Neural progenitor cell (in vitro differentiated cells): ENCODE measurements around the gene PIK3R6.

Experiments used
- EZH2 ChIP-seq: fragments of 200-600 bp; sonication (generic); IDR thresholded peaks from 2 replicates; pipeline ENCODE4 v1.6.1; 2017; ENCODE audit warnings: antibody characterized with exemption, mild to moderate bottlenecking, moderate library complexity
- EZH2phosphoT487 ChIP-seq: fragments of 200-600 bp; sonication (generic); IDR thresholded peaks from 2 replicates; pipeline ENCODE4 v1.6.1; 2017; ENCODE audit warnings: antibody characterized with exemption
- TF ChIP-seq, protein P1 (sequence below): fragments of 200-600 bp; sonication (generic); IDR thresholded peaks from 2 replicates; pipeline ENCODE4 v1.5.1; 2017; ENCODE audit warnings: antibody characterized with exemption, mild to moderate bottlenecking

DNA sequence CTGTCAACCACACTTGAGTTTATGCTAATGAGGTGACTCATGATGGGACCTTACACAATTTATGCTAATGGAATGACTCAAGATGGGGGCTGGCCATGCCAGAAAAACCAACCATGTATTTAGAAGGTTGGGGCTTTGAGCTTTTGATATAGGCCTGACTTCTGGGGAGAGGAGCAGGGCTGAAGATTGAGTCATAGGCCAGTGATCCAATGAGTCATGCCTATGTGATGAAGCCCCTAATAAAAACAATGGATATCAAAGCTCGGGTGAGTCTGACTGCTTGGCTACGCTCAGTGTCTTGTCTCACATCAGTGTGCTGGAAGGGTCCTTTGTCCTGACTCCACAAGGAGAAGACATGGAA is 75.6 kb downstream of the PIK3R6 start:
- TF ChIP-seq, protein P1, sequence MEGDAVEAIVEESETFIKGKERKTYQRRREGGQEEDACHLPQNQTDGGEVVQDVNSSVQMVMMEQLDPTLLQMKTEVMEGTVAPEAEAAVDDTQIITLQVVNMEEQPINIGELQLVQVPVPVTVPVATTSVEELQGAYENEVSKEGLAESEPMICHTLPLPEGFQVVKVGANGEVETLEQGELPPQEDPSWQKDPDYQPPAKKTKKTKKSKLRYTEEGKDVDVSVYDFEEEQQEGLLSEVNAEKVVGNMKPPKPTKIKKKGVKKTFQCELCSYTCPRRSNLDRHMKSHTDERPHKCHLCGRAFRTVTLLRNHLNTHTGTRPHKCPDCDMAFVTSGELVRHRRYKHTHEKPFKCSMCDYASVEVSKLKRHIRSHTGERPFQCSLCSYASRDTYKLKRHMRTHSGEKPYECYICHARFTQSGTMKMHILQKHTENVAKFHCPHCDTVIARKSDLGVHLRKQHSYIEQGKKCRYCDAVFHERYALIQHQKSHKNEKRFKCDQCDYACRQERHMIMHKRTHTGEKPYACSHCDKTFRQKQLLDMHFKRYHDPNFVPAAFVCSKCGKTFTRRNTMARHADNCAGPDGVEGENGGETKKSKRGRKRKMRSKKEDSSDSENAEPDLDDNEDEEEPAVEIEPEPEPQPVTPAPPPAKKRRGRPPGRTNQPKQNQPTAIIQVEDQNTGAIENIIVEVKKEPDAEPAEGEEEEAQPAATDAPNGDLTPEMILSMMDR = no peak
- TF ChIP-seq EZH2phosphoT487 (no peak), EZH2 (no peak)
